CD4-positive, alpha-beta T cell treated with Interleukin-15 for 4 hours (primary cell): ENCODE results near the gene VTI1A.
"Not testable (repeated sequence)": the region's sequence is repeated elsewhere in the genome, so short reads cannot be mapped to it uniquely, and the experiment has no call there.

ENCODE experiments used
- DNase-seq: peaks from one replicate; pipeline ENCODE4 v3.0.0-alpha.2; 2020; ENCODE audit warnings: low spot score

Gene VTI1A

GRCh38 chr10:112454910-112455779, 8.1 kb downstream of the VTI1A start:
- no peak for DNase-seq

GRCh38 chr10:112456533-112456932, 9.5 kb downstream of the VTI1A start:
- DNase-seq: no peak

GRCh38 chr10:112460366-112460765, 13.4 kb downstream of the VTI1A start:
- DNase-seq: no peak

- no peak for DNase-seq
Measured at GRCh38 chr10:112461029-112461887, 14.2 kb downstream of the VTI1A start.

GRCh38 chr10:112464074-112464473, 17.1 kb downstream of the VTI1A start:
- not testable (repeated sequence) for DNase-seq

GRCh38 chr10:112465299-112465883, 18.4 kb downstream of the VTI1A start:
- no peak for DNase-seq

GRCh38 chr10:112466802-112467201, 19.8 kb downstream of the VTI1A start:
- no peak for DNase-seq

- no peak for DNase-seq
Measured at GRCh38 chr10:112467541-112468075, 20.6 kb downstream of the VTI1A start.

GRCh38 chr10:112471878-112472487, 25.0 kb downstream of the VTI1A start:
- peak; percentile 39 for DNase-seq

GRCh38 chr10:112475575-112476218, 28.7 kb downstream of the VTI1A start:
- DNase-seq: no peak

GRCh38 chr10:112481602-112482001, 34.6 kb downstream of the VTI1A start:
- DNase-seq: no peak

- DNase-seq: no peak
Measured at GRCh38 chr10:112484399-112484798, 37.4 kb downstream of the VTI1A start.

- DNase-seq: no peak
Measured at GRCh38 chr10:112487964-112488363, 40.9 kb downstream of the VTI1A start.

GRCh38 chr10:112490545-112490944, 43.5 kb downstream of the VTI1A start:
- no peak for DNase-seq

GRCh38 chr10:112491144-112491543, 44.1 kb downstream of the VTI1A start:
- DNase-seq: no peak

GRCh38 chr10:112492736-112493135, 45.7 kb downstream of the VTI1A start:
- no peak for DNase-seq

GRCh38 chr10:112497347-112497950, 50.4 kb downstream of the VTI1A start:
- no peak for DNase-seq

GRCh38 chr10:112498806-112499205, 51.8 kb downstream of the VTI1A start:
- no peak for DNase-seq

GRCh38 chr10:112499985-112500384, 53.0 kb downstream of the VTI1A start:
- DNase-seq: not testable (repeated sequence)

- no peak for DNase-seq
Measured at GRCh38 chr10:112502536-112502935, 55.5 kb downstream of the VTI1A start.

GRCh38 chr10:112503643-112504042, 56.6 kb downstream of the VTI1A start:
- DNase-seq: no peak
